GM18505 (cell line): ENCODE measurements around the gene NTN5.
"Not testable (repeated sequence)": the region's sequence is repeated elsewhere in the genome, so short reads cannot be mapped to it uniquely, and the experiment has no call there.

ENCODE experiments used
- ATAC-seq: cut with Tn5 transposase; IDR thresholded peaks from one replicate; pipeline ENCODE4 v1.9.1; 2021; ENCODE audit not compliant: unreplicated experiment
- POLR2A ChIP-seq: IDR thresholded peaks from 4 replicates; pipeline ENCODE4 v1.6.1; 2011; ENCODE audit warnings: borderline replicate concordance; ENCODE audit not compliant: insufficient read depth, insufficient read length; ENCODE audit errors: extremely low read depth

The NTN5 gene

DNA sequence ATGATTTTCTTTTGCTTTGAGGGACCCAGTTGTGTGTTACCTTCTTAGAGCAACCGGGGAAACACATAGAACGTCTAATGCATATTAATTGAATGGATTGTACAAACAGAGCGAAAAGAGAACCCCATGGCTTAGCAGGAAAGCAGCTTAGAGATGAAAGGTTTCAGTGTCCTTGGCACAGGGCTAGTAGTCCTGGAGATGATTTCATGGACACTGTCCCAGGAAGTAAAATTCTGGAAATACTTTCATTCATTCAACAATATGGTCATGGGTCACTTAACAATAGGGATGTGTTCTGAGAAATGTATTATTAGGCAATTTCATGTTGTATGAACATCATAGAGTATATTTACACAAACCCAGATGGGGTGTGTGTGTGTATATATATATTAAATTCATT lies 13.3 kb upstream of the NTN5 start:
- ATAC-seq = no peak
- TF ChIP-seq POLR2A = no peak

DNA sequence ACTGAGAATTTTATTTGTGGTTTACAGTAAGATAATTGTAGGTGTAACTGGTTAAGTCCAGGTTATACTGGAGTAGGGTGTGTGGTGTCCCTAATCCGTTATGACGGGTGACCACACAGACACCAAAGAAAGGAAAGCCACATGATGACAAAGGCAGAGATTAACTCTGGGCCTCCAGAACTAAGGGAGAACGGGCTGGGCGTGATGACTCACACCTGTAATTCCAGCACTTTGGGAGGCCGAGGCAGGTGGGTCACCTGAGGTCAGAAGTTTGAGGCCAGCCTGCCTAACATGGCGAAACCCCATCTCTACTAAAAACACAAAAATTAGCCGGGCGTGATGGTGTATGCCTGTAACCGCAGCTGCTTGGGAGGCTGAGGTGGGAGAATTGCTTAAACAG lies 12.8 kb upstream of the NTN5 start:
- no peak for ATAC-seq
- no peak for TF ChIP-seq POLR2A

DNA sequence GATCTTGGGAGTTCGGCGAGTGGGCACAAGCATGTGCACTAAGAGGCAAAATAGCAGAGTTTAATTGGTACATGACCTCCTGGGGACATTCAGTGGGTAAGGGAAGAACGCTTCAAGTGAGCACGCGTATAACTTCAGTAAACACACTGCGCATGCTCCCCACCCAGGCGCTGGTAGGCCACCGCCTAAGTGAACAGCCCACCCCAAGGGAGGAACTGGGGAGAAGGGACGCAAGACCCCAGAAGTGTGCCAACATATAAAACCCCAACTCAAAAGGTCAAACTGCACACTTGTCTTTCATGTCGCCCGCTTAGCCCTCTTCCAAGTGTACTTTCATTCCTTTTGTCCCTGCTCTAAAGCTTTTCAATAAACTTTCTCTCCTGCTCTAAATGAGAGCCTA lies 10.5 kb upstream of the NTN5 start:
- no peak for ATAC-seq
- TF ChIP-seq POLR2A = no peak

DNA sequence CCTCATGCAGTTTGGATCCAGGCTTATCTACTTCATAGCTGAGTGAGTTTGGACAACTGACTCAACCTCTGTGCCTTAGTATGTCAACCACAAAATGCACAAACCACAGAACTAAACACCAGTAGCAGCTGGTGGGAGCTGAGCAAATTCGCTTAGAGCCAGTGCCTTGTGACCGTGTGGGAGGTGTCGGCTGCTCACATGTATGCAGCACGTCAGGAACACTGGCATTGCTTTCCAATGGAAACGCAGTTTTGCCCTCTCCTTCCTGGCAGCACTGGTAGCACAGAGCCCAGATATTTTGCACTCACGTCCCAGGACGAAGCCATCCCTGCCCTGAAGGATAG lies 8.3 kb upstream of the NTN5 start:
- TF ChIP-seq POLR2A = no peak
- ATAC-seq = no peak

DNA sequence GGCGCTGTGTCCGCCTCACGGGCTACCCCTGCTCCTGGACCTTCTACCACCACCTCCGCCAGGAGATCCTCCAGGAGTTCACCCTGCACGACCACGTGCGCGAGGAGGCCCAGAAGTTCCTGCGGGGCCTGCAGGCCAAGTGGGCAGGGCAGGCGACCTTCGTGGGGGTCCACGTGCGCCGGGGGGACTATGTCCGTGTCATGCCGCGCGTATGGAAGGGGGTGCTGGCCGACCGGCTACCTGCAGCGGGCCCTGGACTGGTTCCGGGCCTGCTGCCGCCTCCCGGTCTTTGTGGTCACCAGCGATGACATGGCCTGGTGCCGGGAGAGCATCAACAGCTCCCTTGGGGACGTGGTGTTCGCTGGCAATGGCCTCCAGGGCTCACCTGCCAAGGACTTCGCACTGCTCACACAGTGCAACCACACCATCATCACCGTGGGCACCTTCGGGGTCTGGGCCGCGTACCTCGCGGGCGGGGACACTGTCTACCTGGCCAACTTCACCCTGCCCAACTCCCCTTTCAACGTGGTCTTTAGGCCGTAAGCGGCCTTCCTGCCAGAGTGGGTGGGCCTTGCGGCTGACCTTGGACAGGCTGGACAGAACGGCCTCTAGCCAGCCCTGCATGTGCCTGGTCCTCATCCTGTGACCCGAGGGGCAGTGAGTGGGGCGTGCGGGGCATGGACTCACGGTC lies 7.8 kb upstream of the NTN5 start:
- no peak for ATAC-seq
- TF ChIP-seq POLR2A = no peak

DNA sequence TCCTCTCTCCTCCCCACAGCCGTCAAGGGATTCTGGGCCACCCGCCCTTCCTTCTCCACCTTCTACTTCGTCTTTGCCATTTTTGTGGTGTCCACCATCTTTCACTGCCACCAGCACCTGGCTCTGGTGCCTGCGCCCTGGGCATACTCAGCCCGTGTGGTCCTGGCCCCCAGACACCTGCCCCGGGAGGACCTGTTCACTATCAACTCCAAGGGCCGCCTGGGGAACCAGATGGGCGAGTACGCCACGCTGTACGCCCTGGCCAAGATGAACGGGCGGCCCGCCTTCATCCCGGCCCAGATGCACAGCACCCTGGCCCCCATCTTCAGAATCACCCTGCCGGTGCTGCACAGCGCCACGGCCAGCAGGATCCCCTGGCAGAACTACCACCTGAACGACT lies 7.2 kb upstream of the NTN5 start:
- ATAC-seq = not testable (repeated sequence)

DNA sequence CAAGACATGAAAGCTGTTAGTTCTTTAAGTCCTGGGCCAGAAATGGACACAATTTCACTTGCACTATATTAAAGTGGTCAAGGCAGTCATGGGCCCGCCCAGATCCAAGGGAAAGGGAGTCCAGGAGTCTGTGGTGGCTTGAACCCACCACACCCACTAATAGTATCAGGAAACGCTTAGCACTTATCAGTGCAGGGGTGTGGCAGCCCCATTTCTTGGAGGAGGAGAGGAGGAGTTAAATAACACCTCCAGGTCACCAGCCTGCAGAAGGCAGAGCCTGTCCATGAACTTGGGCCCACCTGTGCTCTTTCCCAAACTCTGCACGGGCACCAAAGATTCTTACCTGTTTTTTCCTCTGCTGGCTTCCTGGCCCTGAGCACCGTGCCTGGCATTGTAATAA lies 5.4 kb upstream of the NTN5 start:
- ATAC-seq = no peak
- no peak for TF ChIP-seq POLR2A

DNA sequence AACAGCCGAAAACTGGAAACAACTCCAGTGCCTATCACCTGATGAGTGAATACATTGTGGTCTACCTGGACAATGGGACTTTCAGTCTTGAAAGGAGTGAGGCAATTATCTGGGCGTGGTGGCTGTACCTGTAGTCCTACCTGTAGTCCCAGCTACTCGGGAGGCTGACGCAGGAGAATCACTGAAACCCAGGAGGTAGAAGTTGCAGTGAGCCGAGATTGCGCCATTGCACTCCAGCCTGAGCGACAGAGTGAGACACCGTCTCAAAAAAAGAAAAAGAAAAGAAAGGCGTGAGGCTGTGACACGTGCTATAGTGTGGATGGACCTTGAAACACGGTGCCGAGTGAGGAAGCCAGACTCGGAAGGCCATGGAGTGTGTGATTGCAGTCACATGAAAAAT lies 4.1 kb upstream of the NTN5 start:
- TF ChIP-seq POLR2A = no peak

DNA sequence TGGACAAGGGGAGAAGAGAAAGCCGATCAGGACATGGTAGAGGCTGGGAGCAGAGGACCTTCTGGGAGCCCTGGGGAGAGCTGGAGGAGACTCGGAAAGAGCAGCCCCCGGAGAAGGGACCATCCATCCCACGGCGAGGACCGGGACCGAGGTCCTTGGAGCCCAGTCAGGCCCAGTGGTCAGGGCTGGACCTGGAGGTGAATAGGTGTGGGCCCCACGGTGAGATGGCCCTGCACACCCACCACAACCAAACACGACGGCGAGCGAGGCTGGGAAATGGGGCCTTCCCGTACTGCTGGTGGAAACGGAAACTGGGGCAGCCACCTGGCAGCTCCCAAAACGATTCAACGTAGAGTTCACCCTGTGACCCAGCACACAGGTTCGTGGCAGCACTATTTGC lies 3.7 kb upstream of the NTN5 start:
- no peak for ATAC-seq
- no peak for TF ChIP-seq POLR2A

More for the DNA sequence above, 4.1 kb upstream of the NTN5 start:
- no peak for ATAC-seq

DNA sequence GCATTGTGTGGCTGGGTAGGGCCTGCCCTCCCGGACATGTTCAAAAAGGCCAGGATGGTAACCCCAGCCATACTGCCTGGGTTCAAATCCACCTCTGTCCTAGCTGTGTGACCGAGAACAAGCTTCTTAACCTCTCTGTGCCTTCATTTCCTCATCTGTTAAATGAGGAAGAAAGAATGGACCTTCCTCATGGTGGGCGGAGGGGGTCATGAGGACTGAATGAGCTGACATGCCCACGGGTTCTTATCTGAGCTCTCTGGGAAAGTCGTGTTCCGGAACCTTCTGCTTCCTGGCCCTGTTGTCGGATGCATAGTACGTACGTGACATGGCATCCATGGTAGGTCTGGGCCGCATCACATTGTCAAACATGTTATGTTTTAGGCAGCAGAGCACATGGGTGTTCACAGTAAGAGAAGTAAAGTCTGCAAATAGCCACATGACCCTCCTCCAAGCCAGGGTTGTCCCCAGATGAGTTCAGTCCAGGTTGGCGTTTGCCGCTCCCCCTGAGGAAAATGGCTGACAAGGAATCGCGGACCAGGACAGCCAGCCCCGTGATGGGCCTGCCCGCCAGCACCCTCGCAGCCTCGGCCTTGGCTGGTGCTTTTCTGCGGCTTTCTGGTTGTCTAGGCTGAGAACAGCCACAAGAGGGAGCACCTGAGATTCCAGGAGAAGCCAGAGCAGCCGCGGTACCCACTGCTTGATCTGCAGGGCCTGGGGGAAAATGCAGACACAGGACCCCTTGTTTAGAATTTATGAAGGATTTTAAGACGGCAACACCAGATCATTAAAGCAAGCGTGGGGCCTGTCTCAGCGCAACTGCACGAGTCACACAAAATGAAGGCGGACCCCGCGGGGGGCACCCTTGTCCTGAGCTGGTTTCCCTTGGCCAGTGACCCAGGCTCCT lies 2.4 kb upstream of the NTN5 start:
- TF ChIP-seq POLR2A = no peak
- ATAC-seq = no peak

DNA sequence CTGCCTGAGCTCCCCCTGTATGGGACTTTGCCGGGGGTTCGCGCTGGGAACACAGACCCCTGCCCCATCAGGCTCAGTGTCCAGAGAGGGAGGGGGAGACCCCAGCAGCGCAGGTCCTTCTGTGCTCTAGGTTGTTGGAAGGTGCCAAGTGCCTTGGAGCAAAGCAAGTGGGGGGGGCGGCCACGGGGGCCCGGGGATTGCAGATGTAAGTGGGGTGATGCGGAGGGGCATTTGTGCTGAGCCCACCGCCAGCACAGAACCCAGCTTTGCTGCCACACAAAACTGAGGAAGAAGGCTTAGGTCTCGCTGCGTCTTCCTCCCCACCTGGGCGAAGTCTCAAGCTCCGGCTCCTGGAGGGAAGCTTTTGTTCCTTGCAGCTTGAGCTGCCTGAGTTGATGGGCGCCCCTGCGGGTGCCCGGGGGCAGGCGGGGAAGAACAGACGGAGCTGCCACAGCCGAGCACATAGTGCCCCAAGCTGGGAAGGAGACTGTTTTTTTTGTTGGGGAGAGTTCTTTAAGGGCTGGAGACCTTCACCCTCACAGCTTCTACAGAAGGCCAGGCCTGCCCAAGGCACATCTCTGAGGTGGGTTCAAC lies 1.5 kb upstream of the NTN5 start:
- ATAC-seq = no peak
- TF ChIP-seq POLR2A = no peak

DNA sequence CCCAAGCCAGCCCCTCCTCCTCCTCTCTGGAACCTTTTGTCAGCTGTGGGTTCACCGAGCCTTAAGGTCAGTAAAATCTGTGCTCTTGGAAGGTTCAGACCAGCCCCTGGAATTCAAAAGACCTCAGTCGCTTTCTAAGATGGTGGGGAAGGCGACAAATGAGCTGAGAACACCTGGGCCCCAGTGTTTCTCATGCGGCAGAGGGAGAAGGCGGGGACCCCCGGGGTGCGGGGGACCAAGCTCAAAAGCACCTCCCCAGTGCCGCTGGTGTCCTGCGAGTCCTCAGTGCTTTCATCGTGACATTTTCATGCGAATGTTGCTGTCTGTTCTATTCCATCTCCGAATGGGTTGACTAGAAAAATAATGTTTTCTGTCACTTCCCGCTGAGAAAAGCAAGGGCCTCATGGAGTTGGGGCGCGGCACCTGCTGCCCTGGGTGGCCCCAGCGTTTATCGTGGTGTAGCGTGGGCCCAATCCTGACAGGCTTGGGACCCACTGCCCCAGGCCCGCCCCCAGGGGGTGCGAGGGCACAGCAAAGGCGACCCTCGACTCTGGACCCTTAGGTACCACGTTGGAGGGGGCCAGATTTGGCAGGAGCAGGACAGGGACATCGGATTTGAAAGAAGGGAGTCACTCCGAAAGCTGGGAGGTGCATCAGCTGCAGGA lies 751 bp upstream of the NTN5 start:
- no peak for ATAC-seq
- no peak for TF ChIP-seq POLR2A

DNA sequence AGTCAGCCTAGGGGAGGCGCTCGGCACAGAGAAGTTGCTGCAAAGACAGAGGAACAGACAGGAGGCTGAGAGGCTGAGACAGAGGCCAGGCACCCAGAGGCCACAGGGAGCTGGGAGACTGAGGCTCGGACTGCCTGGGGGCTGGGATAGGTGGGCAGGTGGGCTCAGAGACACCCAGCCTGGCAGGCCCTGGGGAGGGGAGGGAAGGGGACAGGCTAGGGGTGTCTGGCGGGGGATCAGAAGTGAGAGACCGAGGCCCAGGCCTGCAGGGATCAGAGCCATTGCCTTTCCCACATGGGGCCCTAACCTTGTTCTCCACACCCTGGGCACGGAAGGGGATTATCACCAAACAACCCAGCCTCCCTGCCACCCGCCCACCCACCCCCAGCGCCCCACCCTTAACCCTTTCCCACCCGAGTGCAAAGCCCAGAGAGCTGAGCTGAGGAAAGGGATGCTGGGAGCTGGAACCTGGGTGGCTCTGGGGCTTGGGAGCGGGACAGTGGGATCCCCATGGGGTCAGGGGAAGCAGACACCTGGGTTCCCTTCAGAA lies 1.3 kb downstream of the NTN5 start:
- no peak for TF ChIP-seq POLR2A
- ATAC-seq = no peak
